Activated T-cell treated with anti-CD3 and anti-CD28 coated beads for 4 hours (primary cell): Measurements from ENCODE around the gene PHF23.
A peak's percentile ranks its signal among the peaks of the same experiment; 100 is the strongest.

Experiments
- DNase-seq: peaks from one replicate; pipeline ENCODE4 v3.0.0-alpha.2; 2020

The PHF23 gene

GRCh38 chr17:7239091-7240027 is at the start of gene PHF23:
TSS of gene PHF23 (minus strand) at chr17:7239457. CDS start at chr17:7239279, 178 bp downstream.
- DNase-seq = peak; percentile 94

DNA sequence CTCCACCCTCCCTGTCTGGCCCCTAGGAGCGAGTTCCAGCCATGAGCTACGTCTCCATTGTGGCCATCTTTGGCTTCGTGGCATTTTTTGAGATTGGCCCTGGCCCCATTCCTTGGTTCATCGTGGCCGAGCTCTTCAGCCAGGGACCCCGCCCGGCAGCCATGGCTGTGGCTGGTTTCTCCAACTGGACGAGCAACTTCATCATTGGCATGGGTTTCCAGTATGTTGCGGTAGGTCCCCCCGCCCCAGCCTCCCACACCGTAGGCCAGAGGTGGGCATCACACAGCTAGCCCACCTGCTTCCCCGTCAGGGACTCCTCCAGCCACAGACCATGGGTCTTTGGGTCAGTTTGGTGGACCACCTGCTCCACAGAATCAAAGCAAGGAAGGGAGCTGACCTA is 46.4 kb upstream of the PHF23 start:
- DNase-seq = no peak

DNA sequence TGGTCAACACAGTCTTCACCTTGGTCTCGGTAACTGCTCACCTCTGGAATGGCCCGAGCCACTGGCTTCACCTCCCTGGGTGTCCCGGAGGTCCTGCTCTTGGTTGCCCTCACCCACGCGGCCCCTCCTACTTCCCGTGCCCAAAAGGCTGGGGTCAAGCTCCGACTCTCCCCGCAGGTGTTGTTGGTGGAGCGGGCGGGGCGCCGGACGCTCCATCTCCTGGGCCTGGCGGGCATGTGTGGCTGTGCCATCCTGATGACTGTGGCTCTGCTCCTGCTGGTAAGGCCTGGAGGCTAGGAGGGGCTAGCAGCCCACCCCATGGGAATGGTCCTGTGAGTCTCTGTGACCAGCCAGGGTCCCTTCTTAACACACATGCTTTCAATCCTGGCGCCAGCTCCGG is 45.7 kb upstream of the PHF23 start:
- no peak for DNase-seq

DNA sequence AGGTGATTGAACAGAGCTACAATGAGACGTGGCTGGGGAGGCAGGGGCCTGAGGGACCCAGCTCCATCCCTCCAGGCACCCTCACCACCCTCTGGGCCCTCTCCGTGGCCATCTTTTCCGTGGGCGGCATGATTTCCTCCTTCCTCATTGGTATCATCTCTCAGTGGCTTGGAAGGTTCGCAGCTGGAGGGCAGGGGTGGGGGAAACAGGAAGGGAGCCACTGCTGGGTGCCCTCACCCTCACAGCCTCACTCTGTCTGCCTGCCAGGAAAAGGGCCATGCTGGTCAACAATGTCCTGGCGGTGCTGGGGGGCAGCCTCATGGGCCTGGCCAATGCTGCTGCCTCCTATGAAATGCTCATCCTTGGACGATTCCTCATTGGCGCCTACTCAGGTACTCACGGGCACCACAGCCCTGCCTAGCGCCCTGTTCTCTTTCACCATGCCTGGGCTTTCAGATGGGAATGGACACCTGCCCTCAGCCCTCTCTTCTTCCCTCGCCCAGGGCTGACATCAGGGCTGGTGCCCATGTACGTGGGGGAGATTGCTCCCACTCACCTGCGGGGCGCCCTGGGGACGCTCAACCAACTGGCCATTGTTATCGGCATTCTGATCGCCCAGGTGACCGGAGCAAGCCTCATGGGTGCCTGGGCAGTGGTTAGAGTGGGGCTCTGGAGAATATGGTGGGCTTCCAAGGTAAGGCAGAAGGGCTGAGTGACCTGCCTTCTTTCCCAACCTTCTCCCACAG is 44.4 kb upstream of the PHF23 start:
- DNase-seq = no peak

DNA sequence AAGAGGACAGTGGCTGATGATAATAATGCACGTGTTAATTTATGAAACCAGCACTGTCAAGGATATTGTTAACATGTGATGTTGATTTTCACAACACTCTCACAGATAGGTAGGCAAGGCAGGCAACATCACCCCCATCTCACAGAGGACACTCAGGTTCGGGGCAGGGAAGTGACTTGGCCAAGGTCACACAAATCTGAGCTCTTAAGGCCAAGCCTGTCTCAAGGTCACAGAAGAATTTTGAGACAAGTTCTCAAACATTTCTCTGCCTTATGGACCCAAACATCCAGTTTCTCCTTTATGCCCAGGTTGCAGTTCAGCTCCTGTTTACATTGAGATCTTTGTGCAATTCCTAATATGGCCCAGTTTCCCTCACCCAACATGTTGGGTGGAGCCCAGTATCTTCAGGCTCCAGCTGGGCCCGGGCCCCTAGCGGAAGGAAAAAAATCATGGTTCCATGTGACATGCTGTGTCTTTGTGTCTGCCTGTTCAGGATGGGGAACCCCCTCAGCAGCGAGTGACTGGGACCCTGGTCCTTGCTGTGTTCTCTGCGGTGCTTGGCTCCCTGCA is 43.6 kb upstream of the PHF23 start:
- no peak for DNase-seq

- DNase-seq = no peak
These were observed 42.9 kb upstream of the PHF23 start for GRCh38 chr17:7281953-7282751.

DNA sequence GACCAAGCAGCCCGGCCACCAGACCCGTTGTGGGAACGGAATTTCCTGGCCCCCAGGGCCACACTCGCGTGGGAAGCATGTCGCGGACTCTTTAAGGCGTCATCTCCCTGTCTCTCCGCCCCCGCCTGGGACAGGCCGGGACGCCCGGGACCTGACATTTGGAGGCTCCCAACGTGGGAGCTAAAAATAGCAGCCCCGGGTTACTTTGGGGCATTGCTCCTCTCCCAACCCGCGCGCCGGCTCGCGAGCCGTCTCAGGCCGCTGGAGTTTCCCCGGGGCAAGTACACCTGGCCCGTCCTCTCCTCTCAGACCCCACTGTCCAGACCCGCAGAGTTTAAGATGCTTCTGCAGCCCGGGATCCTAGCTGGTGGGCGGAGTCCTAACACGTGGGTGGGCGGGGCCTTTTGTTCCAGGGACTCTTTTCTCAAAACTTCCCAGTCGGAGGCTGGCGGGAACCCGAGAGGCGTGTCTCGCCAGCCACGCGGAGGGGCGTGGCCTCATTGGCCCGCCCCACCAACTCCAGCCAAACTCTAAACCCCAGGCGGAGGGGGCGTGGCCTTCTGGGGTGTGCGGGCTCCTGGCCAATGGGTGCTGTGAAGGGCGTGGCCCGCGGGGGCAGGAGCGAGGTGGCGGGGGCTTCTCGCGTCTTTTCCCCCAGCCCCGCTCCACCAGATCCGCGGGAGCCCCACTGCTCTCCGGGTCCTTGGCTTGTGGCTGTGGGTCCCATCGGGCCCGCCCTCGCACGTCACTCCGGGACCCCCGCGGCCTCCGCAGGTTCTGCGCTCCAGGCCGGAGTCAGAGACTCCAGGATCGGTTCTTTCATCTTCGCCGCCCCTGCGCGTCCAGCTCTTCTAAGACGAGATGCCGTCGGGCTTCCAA is 42.1 kb upstream of the PHF23 start, which contains the start of gene SLC2A4:
TSS of gene SLC2A4 (plus strand) at position 645 of the 879 bp plus-strand sequence. CDS start at position 862, 217 bp downstream.
- DNase-seq = peak; percentile 81

GRCh38 chr17:7280519-7281073 is 41.3 kb upstream of the PHF23 start:
- peak; percentile 82 for DNase-seq

DNA sequence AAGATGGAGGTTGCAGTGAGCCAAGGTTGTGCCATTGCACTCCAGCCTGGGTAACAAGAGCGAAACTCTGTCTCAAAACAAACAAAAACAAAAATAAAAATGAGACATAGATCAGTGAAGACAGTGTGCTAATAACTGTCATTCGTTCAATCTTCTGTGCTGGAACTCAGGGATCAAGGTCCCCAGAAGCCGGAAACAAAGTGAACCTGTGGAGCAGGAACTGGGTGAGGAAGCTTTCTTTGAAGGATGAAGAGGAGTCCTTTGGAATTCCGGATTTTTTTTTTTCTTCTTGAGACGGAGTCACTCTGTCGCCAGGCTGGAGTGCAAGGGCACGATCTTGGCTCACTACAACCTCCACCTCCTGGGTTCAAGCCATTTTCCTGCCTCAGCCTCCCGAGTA is 40.2 kb upstream of the PHF23 start:
- DNase-seq = no peak

GRCh38 chr17:7266784-7267183 is 27.5 kb upstream of the PHF23 start:
- DNase-seq = no peak

GRCh38 chr17:7263801-7264078 is 24.5 kb upstream of the PHF23 start:
- DNase-seq = no peak

DNA sequence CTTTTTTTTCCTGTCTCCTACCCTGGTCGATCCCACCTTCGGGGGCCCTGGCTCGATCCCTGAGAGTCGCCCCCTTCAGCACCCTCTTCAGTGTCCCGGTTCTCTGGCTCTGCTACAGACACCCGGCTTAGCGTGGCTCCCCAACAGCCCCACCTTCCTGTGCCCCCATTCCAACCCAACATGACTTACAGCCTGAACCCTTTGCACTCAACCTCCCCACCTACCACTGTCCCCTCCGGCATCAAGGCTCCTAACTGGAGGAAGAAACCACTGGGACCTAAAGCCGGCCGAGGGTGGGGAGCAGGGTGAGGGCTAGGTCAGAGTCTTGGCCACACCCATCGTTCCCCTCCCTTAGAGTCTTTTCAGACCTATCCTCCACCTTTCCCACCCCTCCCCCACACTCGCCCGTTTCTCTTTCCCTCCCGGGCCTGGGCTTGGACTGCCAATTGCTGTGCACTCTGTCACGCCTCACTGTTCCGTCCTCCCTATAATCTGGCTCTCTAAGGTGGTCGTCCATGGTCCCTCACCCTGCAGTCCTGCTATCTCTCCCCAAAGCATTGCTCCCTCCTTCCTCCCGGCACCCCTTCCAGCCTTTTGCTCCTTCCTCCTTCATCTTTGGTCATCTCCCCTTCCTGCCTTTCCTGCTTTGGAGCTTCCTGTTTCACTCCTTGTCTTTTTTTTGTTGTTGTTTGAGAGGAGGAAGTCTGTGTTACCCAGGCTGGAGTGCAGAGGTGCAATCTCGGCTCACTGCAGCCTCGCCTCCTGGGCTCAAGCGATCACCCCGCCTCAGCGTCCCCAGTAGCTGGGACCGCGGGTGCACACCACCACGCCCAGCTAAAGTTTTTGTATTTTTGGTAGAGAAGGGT is 23.9 kb upstream of the PHF23 start:
- DNase-seq = no peak

- no peak for DNase-seq
These were observed 23.1 kb upstream of the PHF23 start, which contains the start of gene CLDN7 for GRCh38 chr17:7262192-7262934. TSS of gene CLDN7 (minus strand) at chr17:7262478. CDS start at chr17:7262043, 435 bp downstream.

- no peak for DNase-seq
These were observed 22.3 kb upstream of the PHF23 start for GRCh38 chr17:7261379-7262191.

- DNase-seq = no peak
These were observed 21.6 kb upstream of the PHF23 start for GRCh38 chr17:7260651-7261378.

GRCh38 chr17:7260151-7260550 is 20.9 kb upstream of the PHF23 start:
- no peak for DNase-seq

DNA sequence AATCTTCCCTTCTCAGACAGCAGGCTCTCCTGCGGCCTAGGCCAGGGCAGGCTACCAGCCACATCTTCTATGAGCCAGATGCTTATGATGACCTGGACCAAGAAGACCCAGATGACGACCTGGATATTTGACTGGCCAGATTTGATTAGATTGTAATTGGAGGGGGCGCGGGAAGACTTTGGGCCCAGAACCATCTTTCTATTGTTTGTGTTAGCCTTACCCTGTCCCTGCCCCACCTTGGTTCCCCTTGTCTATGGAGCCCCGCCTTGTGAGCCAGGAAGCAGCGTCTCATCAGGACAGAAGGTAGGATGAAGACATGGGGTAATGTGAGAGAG is 20.3 kb upstream of the PHF23 start:
- DNase-seq = no peak
